Inflammatory macrophage treated with lipopolysaccharide for 4 hours (primary cell): ENCODE data around the gene TTC9B.
"Not testable (repeated sequence)": the region's sequence is repeated elsewhere in the genome, so short reads cannot be mapped to it uniquely, and the experiment has no call there.

ENCODE experiments used
- DNase-seq: peaks from one replicate; pipeline ENCODE4 v3.0.0-alpha.2; 2020

The TTC9B gene

GRCh38 chr19:40213251-40213829 is 4.8 kb downstream of the TTC9B start:
- DNase-seq = no peak

- DNase-seq = no peak
Observed at GRCh38 chr19:40210889-40211288, 7.3 kb downstream of the TTC9B start.

- DNase-seq = no peak
Observed at GRCh38 chr19:40208602-40209001, 9.6 kb downstream of the TTC9B start.

- DNase-seq = no peak
Observed at GRCh38 chr19:40205760-40206159, 12.4 kb downstream of the TTC9B start.

GRCh38 chr19:40204381-40204780 is 13.8 kb downstream of the TTC9B start:
- DNase-seq = no peak

GRCh38 chr19:40200341-40201099 is 17.7 kb downstream of the TTC9B start:
- no peak for DNase-seq

- DNase-seq = no peak
Observed at GRCh38 chr19:40198272-40198990, 19.8 kb downstream of the TTC9B start.

- DNase-seq = no peak
Observed at GRCh38 chr19:40193587-40193849, 24.7 kb downstream of the TTC9B start.

GRCh38 chr19:40192758-40193586 is 25.2 kb downstream of the TTC9B start:
- no peak for DNase-seq

- DNase-seq = peak; percentile 19
Observed at GRCh38 chr19:40191836-40192646, 26.1 kb downstream of the TTC9B start.

GRCh38 chr19:40190891-40191835 is 27.0 kb downstream of the TTC9B start, which contains the start of gene MAP3K10:
MAP3K10 (plus strand) TSS chr19:40191426; CDS start chr19:40192032, 606 bp downstream.
- peak; percentile 72 for DNase-seq

GRCh38 chr19:40184273-40184672 is 33.9 kb downstream of the TTC9B start:
- no peak for DNase-seq

- no peak for DNase-seq
Observed at GRCh38 chr19:40178756-40179155, 39.4 kb downstream of the TTC9B start.

GRCh38 chr19:40177286-40178070 is 40.7 kb downstream of the TTC9B start:
- peak; percentile 12 for DNase-seq

GRCh38 chr19:40175820-40176219 is 42.4 kb downstream of the TTC9B start:
- no peak for DNase-seq

GRCh38 chr19:40174092-40174491 is 44.1 kb downstream of the TTC9B start:
- DNase-seq = no peak

- DNase-seq = not testable (repeated sequence)
Observed at GRCh38 chr19:40171293-40171692, 46.9 kb downstream of the TTC9B start.

- not testable (repeated sequence) for DNase-seq
Observed at GRCh38 chr19:40170303-40170989, 47.7 kb downstream of the TTC9B start.

GRCh38 chr19:40169482-40170302 is 48.5 kb downstream of the TTC9B start:
- DNase-seq = not testable (repeated sequence)
